ENCODE data around the gene THADA.

DNA sequence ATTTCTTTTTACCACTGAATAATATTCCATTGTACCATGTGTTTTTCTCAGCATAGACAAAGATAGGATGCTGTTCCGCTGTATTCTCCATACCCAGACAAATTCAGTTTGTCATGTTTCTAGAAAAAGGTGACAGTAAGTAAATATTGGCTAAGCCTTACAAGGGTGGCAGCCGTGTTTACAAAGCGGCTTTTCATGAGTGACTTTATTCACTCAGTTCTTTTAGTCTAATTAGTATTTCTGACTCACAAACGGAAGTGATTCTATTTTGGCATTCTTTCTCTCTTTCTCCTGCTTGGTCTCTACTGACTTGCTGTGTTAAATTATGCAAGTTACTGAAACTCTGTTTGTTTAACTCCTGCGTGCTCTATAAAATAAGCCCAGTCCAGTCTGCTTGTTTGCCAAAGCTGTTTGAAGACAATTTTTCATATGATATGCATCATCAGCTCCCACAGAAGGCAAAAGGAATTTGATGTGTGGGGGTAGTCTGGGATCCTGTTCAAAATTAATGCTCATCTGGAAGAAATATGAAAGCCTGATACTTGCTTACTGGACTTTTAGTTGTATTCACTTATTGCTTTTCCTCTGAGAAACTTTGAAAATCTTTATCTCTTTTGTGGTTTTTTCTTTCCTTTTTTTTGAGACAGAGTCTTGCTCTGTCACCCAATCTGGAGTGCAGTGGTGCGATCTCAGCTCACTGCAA, 38.9 kb upstream of the THADA start:
- TF ChIP-seq EZH2 (IDR thresholded peaks at IDR 0.05; ENCODE audit: borderline replicate concordance) (no peak), EZH2phosphoT487 (IDR thresholded peaks at IDR 0.05; ENCODE audit: low read depth, severe bottlenecking, unreplicated experiment) (no peak)
- TF ChIP-seq, protein P1, sequence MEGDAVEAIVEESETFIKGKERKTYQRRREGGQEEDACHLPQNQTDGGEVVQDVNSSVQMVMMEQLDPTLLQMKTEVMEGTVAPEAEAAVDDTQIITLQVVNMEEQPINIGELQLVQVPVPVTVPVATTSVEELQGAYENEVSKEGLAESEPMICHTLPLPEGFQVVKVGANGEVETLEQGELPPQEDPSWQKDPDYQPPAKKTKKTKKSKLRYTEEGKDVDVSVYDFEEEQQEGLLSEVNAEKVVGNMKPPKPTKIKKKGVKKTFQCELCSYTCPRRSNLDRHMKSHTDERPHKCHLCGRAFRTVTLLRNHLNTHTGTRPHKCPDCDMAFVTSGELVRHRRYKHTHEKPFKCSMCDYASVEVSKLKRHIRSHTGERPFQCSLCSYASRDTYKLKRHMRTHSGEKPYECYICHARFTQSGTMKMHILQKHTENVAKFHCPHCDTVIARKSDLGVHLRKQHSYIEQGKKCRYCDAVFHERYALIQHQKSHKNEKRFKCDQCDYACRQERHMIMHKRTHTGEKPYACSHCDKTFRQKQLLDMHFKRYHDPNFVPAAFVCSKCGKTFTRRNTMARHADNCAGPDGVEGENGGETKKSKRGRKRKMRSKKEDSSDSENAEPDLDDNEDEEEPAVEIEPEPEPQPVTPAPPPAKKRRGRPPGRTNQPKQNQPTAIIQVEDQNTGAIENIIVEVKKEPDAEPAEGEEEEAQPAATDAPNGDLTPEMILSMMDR (IDR thresholded peaks at IDR 0.05; ENCODE audit: poor library complexity): no peak

Data from hepatocyte (in vitro differentiated cells).